Omental fat pad (tissue), 4 donors: Measurements from ENCODE around the gene MYL6. TPM values are rescaled to one million over a fixed set of nuclear protein-coding genes. Genes with fewer than 3 reads are reported as not detected.

Experiments used
- ATAC-seq: fragments of 150-250 bp; one replicate; pipeline ENCODE4 v1.9.1; 2016; ENCODE audit warnings: mild to moderate bottlenecking, moderate library complexity; ENCODE audit not compliant: low FRiP score
- DNase-seq: peaks from one replicate; pipeline ENCODE4 v3.0.0-alpha.2; 2019; ENCODE audit warnings: low spot score
- CTCF ChIP-seq, 3 donors: fragments of 450-650 bp; IDR thresholded peaks; one replicate each; pipeline ENCODE4 v1.5.1; 2016 to 2017; ENCODE audit warnings: antibody characterized with exemption in 3 of 3, mild to moderate bottlenecking in 3 of 3, moderate library complexity in 2 of 3
- total RNA-seq, 4 donors: library from RNA; depleted of rRNA; stranded (reverse); fragments of >200 nt; gene quantifications; one replicate each; pipeline ENCODE4 v1.1.0, GENCODE V29; 2016

Gene MYL6
- total RNA-seq, 4 donors from 2014 or later: 2,379 to 4,265 (median 3,293) TPM

- ATAC-seq (peak; percentile 84), DNase-seq (peak; percentile 93)
- peak in 1 of 3 donors; percentile 5 for TF ChIP-seq CTCF (IDR thresholded peaks at IDR 0.05)
Measured at GRCh38 chr12:56117778-56118687, 40.1 kb upstream of the MYL6 start, which contains the start of gene ZC3H10. Gene ZC3H10, plus strand, starts transcription at chr12:56118266. Its CDS starts 2,297 bp downstream, at chr12:56120563.

- DNase-seq (no peak), ATAC-seq (no peak)
- TF ChIP-seq CTCF (IDR thresholded peaks at IDR 0.05): no peak
Measured at GRCh38 chr12:56118688-56119357, 39.3 kb upstream of the MYL6 start.

- DNase-seq (no peak), ATAC-seq (peak; percentile 62)
- peak in 1 of 3 donors; percentile 75 for TF ChIP-seq CTCF (IDR thresholded peaks at IDR 0.05)
Measured at GRCh38 chr12:56119361-56119796, 38.8 kb upstream of the MYL6 start.

GRCh38 chr12:56120158-56120846 lies 37.9 kb upstream of the MYL6 start:
- ATAC-seq: no peak
- TF ChIP-seq CTCF (IDR thresholded peaks at IDR 0.05): no peak
- no peak for DNase-seq

- TF ChIP-seq CTCF (IDR thresholded peaks at IDR 0.05): no peak
- ATAC-seq: no peak
- no peak for DNase-seq
Measured at GRCh38 chr12:56121204-56121870, 36.8 kb upstream of the MYL6 start.

GRCh38 chr12:56122637-56123036 lies 35.5 kb upstream of the MYL6 start:
- no peak for ATAC-seq
- no peak for DNase-seq
- TF ChIP-seq CTCF (IDR thresholded peaks at IDR 0.05): no peak
